ENCODE data around the gene MUTYH. TPM values are rescaled to one million over a fixed set of nuclear protein-coding genes. Genes with fewer than 3 reads are reported as not detected.

The MUTYH gene
- total RNA-seq, 2 experiments from 2014 or later, result 52.6 to 70.1 TPM

DNA sequence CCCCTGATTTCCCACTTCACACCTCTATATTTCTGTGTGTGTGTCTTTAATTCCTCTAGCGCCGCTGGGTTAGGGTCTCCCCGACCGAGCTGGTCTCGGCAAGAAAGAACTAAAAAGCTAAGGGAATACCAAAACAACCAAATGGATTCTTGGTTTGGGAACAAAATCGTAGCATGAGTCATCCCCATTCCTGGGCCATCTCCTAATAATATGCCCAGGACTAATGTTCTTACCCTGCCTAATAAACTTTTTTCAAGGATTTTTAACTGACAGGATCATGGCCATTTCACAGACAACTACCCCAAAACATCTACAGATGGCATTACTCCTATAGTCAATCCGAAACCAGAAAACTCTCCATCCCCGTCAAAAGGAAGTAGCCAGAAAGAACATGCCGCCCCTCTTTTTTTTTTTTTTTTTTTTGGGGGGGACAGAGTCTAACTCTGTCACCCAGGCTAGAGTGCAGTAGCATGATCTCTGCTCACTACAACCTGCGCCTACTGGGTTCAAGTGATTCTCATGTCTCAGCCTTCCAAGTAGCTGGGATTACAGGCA, 17.7 kb downstream of the MUTYH start:
- H2AFZ ChIP-seq (ENCODE audit: low read length), result no peak overlapping the region
- BruUV-seq (replicated peaks), result no TSS peak
- H3K36me3 ChIP-seq (ENCODE audit: insufficient read depth, low read length), result no peaks in the 10 kb centered on the region
- no peak for DNase-seq (ENCODE audit: low spot score)
- no peak for TF ChIP-seq EZH2phosphoT487 (IDR thresholded peaks at IDR 0.05; ENCODE audit: borderline replicate concordance, low read depth, low read length)
- TF ChIP-seq, protein P1, sequence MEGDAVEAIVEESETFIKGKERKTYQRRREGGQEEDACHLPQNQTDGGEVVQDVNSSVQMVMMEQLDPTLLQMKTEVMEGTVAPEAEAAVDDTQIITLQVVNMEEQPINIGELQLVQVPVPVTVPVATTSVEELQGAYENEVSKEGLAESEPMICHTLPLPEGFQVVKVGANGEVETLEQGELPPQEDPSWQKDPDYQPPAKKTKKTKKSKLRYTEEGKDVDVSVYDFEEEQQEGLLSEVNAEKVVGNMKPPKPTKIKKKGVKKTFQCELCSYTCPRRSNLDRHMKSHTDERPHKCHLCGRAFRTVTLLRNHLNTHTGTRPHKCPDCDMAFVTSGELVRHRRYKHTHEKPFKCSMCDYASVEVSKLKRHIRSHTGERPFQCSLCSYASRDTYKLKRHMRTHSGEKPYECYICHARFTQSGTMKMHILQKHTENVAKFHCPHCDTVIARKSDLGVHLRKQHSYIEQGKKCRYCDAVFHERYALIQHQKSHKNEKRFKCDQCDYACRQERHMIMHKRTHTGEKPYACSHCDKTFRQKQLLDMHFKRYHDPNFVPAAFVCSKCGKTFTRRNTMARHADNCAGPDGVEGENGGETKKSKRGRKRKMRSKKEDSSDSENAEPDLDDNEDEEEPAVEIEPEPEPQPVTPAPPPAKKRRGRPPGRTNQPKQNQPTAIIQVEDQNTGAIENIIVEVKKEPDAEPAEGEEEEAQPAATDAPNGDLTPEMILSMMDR (conservative IDR thresholded peaks at IDR 0.05; ENCODE audit: low read length), result no peak
- ChIA-PET POLR2A (interaction anchor here (0.7 kb wide), 2 partner anchors 32 to 522 kb away, joined by 3 to 4 read pairs; partner anchors contain the start of gene PLK3), CTCF (ENCODE audit: unreplicated experiment) (no interaction called here)
- no peaks in the 10 kb centered on the region for H3K9me2 ChIP-seq (ENCODE audit: insufficient read depth, low read length)
- no peaks in the 10 kb centered on the region for H3K9me3 ChIP-seq (ENCODE audit: low read length)
- intact Hi-C loops (cut with micrococcal nuclease; ENCODE audit: unreplicated experiment), result no loop called here
- H3K4me3 ChIP-seq (ENCODE audit: low read depth, low read length, poor library complexity, severe bottlenecking), result no peak overlapping the region
- H4K20me1 ChIP-seq (ENCODE audit: insufficient read depth, low read length), result no peaks in the 10 kb centered on the region
- H3K4me1 ChIP-seq (ENCODE audit: insufficient read depth, low read length, poor library complexity, severe bottlenecking), result peaks cover 27% of the 10 kb centered on the region
- H3K79me2 ChIP-seq (ENCODE audit: insufficient read depth, low read depth, low read length), result peaks cover 5% of the 10 kb centered on the region; the same call in 1 of the 2 replicates
- no peak overlapping the region for H3K27ac ChIP-seq (ENCODE audit: low read depth, low read length, poor library complexity, severe bottlenecking)
- H3K4me2 ChIP-seq (ENCODE audit: low read length), result no peak overlapping the region

DNA sequence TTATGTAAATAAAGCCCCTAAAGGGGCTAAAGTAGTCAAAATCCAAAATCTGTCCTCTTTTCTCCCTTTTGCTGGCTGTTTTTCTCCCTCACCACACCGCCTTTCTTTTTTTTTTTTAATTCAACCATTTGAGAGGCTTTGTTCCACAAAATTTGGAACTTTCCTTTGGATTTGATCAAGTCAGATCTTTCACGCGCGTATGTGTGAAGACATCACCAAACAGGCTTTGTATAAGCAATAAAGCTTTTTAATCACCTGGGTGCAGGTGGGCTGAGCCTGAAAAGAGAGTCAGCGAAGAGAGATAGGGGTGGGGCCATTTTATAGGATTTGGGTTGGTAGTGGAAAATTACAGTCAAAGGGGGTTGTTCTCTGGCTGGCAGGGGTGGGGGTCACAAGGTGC, 18.8 kb downstream of the MUTYH start:
- POLR2A ChIA-PET, result interaction anchor here (0.6 to 2.7 kb wide), 4 partner anchors 15 to 164 kb away, joined by 3 to 15 read pairs (median 3); no protein-coding TSS in a partner anchor

DNA sequence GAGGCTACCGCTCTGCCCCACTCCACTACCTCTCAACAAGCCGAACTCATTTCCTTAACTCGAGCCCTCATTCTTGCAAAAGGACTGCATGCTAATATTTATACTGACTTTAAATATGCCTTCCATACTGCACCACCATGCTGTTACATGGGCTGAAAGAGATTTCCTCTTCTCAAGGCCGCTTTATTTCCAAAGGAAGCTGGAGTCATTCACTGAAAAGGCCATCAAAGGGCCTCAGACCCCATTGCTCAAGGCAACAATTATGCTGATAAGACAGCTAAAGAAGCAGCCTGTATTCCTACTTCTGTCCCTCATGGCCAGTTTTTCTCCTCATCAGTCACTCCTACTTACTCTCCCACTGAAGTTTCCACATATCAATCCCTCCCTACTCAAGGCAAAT, 20.5 kb downstream of the MUTYH start:
- H4K20me1 ChIP-seq (ENCODE audit: insufficient read depth, low read length), result no peaks in the 10 kb centered on the region
- TF ChIP-seq, protein P1 (conservative IDR thresholded peaks at IDR 0.05; ENCODE audit: low read length), result no peak
- TF ChIP-seq EZH2phosphoT487 (IDR thresholded peaks at IDR 0.05; ENCODE audit: borderline replicate concordance, low read depth, low read length), result no peak
- BruUV-seq (replicated peaks), result no TSS peak
- H3K4me3 ChIP-seq (ENCODE audit: low read depth, low read length, poor library complexity, severe bottlenecking), result no peak overlapping the region
- no peaks in the 10 kb centered on the region for H3K9me3 ChIP-seq (ENCODE audit: low read length)
- H3K36me3 ChIP-seq (ENCODE audit: insufficient read depth, low read length), result no peaks in the 10 kb centered on the region
- no peak for DNase-seq (ENCODE audit: low spot score)
- H3K4me1 ChIP-seq (ENCODE audit: insufficient read depth, low read length, poor library complexity, severe bottlenecking), result peaks cover 8% of the 10 kb centered on the region
- no peak overlapping the region for H2AFZ ChIP-seq (ENCODE audit: low read length)
- intact Hi-C loops (cut with micrococcal nuclease; ENCODE audit: unreplicated experiment), result no loop called here
- H3K27ac ChIP-seq (ENCODE audit: low read depth, low read length, poor library complexity, severe bottlenecking), result no peak overlapping the region
- ChIA-PET POLR2A (interaction anchor here (0.6 to 2.7 kb wide), 2 partner anchors 13 to 207 kb away, joined by 3 to 15 read pairs; no protein-coding TSS in a partner anchor), CTCF (ENCODE audit: unreplicated experiment) (no interaction called here)
- no peak overlapping the region for H3K4me2 ChIP-seq (ENCODE audit: low read length)
- no peaks in the 10 kb centered on the region for H3K9me2 ChIP-seq (ENCODE audit: insufficient read depth, low read length)
- no peaks in the 10 kb centered on the region for H3K79me2 ChIP-seq (ENCODE audit: insufficient read depth, low read depth, low read length)

More for the DNA sequence above, 18.8 kb downstream of the MUTYH start:
- Histone ChIP-seq H3K27ac (ENCODE audit: low read depth, low read length, poor library complexity, severe bottlenecking) (no peak overlapping the region), H3K4me2 (ENCODE audit: low read length) (peak overlapping the region; percentile 42), H3K36me3 (ENCODE audit: insufficient read depth, low read length) (no peaks in the 10 kb centered on the region), H3K79me2 (ENCODE audit: insufficient read depth, low read depth, low read length) (no peaks in the 10 kb centered on the region; the same call in 1 of the 2 replicates), H3K9me3 (ENCODE audit: low read length) (no peaks in the 10 kb centered on the region), H4K20me1 (ENCODE audit: insufficient read depth, low read length) (no peaks in the 10 kb centered on the region), H2AFZ (ENCODE audit: low read length) (peak overlapping the region; percentile 86), H3K4me1 (ENCODE audit: insufficient read depth, low read length, poor library complexity, severe bottlenecking) (peaks cover 16% of the 10 kb centered on the region), H3K4me3 (ENCODE audit: low read depth, low read length, poor library complexity, severe bottlenecking) (no peak overlapping the region), H3K9me2 (ENCODE audit: insufficient read depth, low read length) (no peaks in the 10 kb centered on the region)
- BruUV-seq (replicated peaks), result no TSS peak
- intact Hi-C loops (cut with micrococcal nuclease; ENCODE audit: unreplicated experiment), result no loop called here
- CTCF ChIA-PET (ENCODE audit: unreplicated experiment), result no interaction called here
- TF ChIP-seq, protein P1 (conservative IDR thresholded peaks at IDR 0.05; ENCODE audit: low read length), result no peak
- DNase-seq (ENCODE audit: low spot score), result no peak
